Measurements from ENCODE around the gene ARMH1. TPM values are rescaled to one million over a fixed set of nuclear protein-coding genes. Genes with fewer than 3 reads are reported as not detected.
A peak's percentile ranks its signal among the peaks of the same experiment; 100 is the strongest.

ARMH1 gene
- total RNA-seq (2014; rRNA removed; shearing (Covaris generic)) = not detected in 2 replicates

DNA sequence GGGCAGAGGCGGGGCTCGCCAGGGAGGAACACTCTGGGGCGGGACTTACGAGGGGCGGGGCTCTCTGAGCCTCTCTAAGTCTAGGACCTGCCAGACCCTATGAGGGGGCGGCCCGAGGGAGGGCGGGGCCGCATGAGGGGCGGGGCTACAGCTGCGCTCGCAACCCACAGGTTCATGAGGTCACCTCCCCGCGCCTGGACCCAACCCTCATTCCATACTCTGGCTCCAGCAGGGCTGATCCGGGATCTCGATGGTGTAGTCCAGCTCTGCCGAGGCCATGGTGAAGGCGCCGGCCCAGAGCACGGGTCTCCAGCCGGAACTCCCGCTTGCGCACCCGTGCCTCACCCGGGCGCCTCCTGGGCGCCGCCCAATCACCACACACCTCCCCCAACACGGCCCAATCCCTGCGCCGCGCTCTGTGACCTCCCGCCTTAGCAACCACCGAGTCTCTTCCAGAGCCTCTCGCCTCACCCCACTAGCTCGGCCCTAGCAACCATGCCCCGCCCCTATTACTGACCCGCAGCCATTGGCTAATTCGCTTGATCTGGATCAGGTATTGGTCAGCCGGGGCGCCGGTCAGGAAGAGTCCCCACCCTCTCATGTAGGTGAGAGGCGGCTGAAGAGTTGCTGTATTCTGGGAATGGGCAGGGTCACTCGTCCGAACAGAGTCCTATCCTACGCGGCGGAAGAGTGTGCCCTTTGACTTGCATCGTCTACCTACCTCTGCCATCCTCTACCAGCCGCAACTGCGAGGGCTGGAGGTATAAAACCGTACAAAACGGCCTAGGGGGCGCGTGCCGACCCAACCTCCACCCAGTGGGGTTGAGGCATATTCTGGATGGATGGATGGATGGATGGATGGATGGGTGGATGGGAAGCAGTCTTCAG lies at the start of gene ARMH1, which contains the start of gene TMEM53:
ARMH1 (plus strand) TSS at position 602 of the 888 bp plus-strand sequence. CDS start 14,984 bp downstream, outside the sequence.
TMEM53 (minus strand) TSS at position 369 of the 888 bp plus-strand sequence; CDS start at position 279, 90 bp downstream.
- no peaks in the 10 kb centered on the region; the same call in 1 of the 2 replicates for H3K9me3 ChIP-seq (replicated peaks)
- H3K27me3 ChIP-seq = no peaks in the 10 kb centered on the region
- peak within 1 kb of the TSS; percentile 61 for H3K27ac ChIP-seq
- peak within 1 kb of the TSS; percentile 79 for H3K4me3 ChIP-seq
- peaks cover 32% of the 10 kb centered on the region for H3K4me1 ChIP-seq
- DNase-seq = peak; percentile 99
- no peaks in the 10 kb centered on the region for H3K36me3 ChIP-seq

DNA sequence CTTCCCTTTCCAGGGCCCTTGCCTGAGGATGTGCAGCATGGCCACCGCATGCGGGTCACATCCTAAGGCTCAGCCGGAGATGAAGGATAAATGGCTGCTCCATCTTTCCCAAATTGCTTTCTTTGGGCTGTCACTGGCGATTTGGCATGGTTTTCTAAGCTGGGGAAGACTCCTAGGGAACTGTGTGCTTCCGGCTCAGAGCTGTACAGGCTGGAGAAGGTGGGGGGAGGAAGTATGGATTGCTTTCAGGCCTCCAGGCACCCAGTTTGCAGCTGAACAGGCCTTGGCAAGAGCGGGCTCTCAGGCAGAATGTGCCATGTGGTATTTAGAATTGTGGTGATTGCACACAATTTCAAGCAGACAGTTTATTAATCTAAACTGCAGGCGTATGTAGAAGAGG lies 49.2 kb upstream of the ARMH1 start:
- no peaks in the 10 kb centered on the region for H3K9me3 ChIP-seq (replicated peaks)
- peaks cover 5% of the 10 kb centered on the region; the same call in 1 of the 2 replicates for H3K27me3 ChIP-seq
- H3K27ac ChIP-seq = no peak overlapping the region
- no peaks in the 10 kb centered on the region for H3K36me3 ChIP-seq
- DNase-seq = no peak
- H3K4me3 ChIP-seq = no peak overlapping the region
- peaks cover 3% of the 10 kb centered on the region for H3K4me1 ChIP-seq

DNA sequence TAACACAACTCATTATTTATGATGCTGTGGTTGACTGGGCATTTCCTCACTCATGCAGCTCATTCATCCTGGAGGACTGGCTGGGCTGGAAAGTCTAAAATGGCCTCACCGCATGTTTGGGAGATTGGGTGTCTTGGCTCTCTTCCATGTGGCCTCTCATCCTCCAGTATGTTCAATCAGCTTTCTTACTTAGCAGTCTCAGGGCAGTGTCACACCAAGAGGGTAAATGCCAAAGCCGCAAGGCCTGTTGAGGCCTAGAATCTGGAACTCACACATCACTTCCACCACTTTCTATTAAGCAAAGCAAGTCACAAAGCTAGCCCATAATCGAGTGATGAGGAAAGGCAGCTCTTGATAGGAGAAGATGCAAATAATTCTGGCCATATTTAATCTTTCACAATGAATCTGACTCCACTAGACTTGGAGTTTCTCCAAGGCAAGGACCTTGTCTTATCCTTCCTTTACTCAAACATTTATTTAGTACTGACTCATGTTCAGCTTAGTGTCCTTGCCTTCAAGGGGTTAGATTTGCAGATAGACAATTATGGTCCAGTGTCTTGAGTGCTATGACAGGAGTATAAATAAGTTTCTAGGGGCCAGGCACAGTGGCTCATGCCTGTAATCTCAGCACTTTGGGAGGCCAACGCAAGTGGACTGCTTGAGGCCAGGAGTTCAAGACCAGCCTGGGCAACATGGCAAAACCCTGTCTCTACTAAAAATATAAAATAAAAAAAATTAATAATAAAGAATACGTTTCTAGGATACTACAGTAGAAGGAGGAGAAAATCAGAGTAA lies 45.4 kb upstream of the ARMH1 start:
- Histone ChIP-seq H3K36me3 (peaks cover 9% of the 10 kb centered on the region), H3K27me3 (no peaks in the 10 kb centered on the region), H3K4me3 (no peak overlapping the region), H3K27ac (no peak overlapping the region), H3K9me3 (replicated peaks) (no peaks in the 10 kb centered on the region), H3K4me1 (peaks cover 12% of the 10 kb centered on the region)
- no peak for DNase-seq

GRCh38 chr1:44630116-44630515 lies 44.4 kb upstream of the ARMH1 start:
- no peak for DNase-seq
- Histone ChIP-seq H3K4me1 (peaks cover 12% of the 10 kb centered on the region), H3K27me3 (no peaks in the 10 kb centered on the region), H3K36me3 (peaks cover 13% of the 10 kb centered on the region), H3K27ac (no peak overlapping the region; the same call in 1 of the 2 replicates), H3K4me3 (no peak overlapping the region), H3K9me3 (replicated peaks) (no peaks in the 10 kb centered on the region)

DNA sequence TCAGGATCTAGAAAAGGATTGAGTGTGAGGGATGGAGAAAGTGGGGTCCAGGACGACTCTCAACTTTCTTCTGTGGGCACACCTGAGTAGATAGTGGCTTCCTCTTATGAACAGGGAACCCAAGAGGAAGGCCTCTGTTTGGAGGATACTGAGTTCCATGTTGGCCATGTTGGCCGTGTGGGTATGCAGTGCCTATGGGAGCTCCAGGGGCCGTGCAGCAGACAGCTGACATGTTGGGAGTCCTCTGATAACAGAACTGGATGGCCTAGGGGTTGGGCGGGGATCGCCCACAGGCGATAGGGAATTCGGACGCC lies 43.2 kb upstream of the ARMH1 start:
- no peak for DNase-seq
- Histone ChIP-seq H3K36me3 (peaks cover 19% of the 10 kb centered on the region), H3K4me1 (peaks cover 12% of the 10 kb centered on the region), H3K9me3 (replicated peaks) (no peaks in the 10 kb centered on the region), H3K27ac (peak overlapping the region; percentile 82), H3K27me3 (no peaks in the 10 kb centered on the region), H3K4me3 (peak overlapping the region; percentile 75)

DNA sequence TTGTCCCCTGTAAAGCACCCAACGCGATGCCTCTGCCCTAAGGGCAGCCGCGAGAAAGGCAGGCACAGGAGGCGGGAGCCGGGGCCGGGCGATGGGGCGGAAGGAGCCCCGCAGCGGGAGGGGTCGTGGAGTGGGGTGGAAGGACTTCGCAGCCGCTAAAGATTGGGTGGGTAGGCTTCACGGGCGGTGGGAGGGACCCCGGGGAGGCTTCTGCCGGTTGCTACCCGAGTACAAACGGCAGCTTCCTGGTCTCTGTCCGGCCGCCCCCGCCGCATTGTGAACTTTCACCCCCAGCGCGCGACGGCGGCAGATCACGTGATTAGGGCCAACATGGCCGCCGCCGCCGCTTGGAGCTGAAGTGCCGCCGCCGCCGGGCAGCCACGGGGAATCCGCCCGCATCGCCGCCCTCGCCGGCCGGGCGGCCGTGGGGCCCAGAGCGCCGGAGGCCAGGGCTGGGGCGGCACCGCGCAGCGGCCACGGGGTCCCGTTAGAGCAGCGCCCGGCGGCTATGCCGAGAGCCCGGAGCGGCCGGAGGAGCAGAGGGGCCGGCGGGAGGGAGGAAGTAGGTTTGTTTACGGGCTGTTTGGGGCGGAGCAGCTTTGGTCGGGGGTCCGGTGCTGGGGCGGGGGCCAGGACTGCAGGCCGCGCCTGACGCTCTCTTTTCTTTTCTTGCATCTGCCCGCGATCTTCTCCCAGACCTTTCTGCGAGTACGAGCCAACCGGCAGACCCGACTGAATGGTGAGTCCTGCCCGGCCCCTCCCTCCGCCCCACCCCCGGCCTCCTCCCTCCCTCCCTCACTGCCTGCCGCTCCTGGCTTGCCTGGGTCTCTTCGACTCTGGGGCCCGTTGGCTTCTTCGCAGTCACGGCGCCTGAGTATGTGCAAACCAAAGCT lies 42.6 kb upstream of the ARMH1 start:
- peak overlapping the region; percentile 82 for H3K27ac ChIP-seq
- peaks cover 26% of the 10 kb centered on the region for H3K36me3 ChIP-seq
- H3K27me3 ChIP-seq = no peaks in the 10 kb centered on the region
- H3K4me3 ChIP-seq = peak overlapping the region; percentile 75
- DNase-seq = peak; percentile 94 to 95
- peaks cover 16% of the 10 kb centered on the region for H3K4me1 ChIP-seq
- no peaks in the 10 kb centered on the region for H3K9me3 ChIP-seq (replicated peaks)

- H3K4me1 ChIP-seq = peaks cover 17% of the 10 kb centered on the region
- no peak for DNase-seq
- H3K4me3 ChIP-seq = peak overlapping the region; percentile 75
- peaks cover 32% of the 10 kb centered on the region for H3K36me3 ChIP-seq
- H3K9me3 ChIP-seq (replicated peaks) = no peaks in the 10 kb centered on the region
- H3K27me3 ChIP-seq = no peaks in the 10 kb centered on the region
- peak overlapping the region; percentile 82 for H3K27ac ChIP-seq
These were observed 41.9 kb upstream of the ARMH1 start for GRCh38 chr1:44632598-44632997.

DNA sequence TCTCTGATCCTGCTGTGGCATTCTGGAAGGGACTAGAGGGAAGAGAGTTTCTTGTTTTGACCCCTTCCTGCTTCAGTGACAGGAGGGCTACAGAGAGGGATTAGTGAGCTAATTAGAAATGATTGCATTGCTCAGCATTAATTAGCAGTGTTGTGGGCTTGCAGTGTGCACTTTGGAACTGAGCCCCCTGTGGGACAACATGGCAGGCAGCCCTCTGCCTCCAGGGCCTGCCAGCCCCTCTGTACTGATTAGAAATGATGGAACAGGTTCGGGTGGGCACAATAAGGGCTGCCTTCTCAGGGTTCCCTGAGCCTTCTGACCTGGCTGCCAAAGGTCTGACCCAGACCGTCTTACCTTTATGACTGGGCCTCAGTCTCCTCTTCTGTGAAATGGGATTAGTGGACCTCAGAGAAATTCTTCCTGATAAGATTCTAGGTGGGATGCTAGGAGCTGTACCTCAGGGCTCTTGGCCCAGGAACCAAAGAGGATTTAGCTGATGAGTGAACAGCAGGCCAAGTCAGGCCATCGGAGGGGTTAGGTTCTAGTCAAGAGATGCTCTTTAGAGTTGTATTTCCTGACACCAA lies 39.8 kb upstream of the ARMH1 start:
- H3K4me1 ChIP-seq = peaks cover 17% of the 10 kb centered on the region
- no peaks in the 10 kb centered on the region for H3K27me3 ChIP-seq
- no peak overlapping the region for H3K27ac ChIP-seq
- DNase-seq = no peak
- H3K4me3 ChIP-seq = no peak overlapping the region
- H3K9me3 ChIP-seq (replicated peaks) = no peaks in the 10 kb centered on the region
- peaks cover 48% of the 10 kb centered on the region for H3K36me3 ChIP-seq

DNA sequence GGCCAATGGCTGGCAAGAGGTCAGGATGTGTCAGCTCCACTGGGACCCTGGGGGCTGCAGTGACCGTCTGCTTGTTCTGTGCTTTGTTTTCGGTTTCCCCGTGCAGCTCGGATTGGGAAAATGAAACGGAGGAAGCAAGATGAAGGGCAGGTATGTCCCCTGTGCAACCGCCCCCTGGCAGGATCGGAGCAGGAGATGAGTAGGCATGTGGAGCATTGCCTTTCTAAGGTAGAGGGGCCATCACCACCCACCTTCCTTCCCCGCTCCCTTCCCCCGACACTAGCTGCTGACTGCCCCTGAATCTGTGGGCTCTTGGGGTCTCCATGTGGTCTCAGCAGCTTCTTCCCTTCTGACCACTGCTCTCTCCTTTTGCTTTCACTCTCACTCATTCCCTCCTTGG lies 39.1 kb upstream of the ARMH1 start:
- Histone ChIP-seq H3K4me3 (no peak overlapping the region), H3K27me3 (no peaks in the 10 kb centered on the region), H3K27ac (no peak overlapping the region), H3K36me3 (peaks cover 53% of the 10 kb centered on the region), H3K4me1 (peaks cover 13% of the 10 kb centered on the region), H3K9me3 (replicated peaks) (no peaks in the 10 kb centered on the region)
- no peak for DNase-seq

DNA sequence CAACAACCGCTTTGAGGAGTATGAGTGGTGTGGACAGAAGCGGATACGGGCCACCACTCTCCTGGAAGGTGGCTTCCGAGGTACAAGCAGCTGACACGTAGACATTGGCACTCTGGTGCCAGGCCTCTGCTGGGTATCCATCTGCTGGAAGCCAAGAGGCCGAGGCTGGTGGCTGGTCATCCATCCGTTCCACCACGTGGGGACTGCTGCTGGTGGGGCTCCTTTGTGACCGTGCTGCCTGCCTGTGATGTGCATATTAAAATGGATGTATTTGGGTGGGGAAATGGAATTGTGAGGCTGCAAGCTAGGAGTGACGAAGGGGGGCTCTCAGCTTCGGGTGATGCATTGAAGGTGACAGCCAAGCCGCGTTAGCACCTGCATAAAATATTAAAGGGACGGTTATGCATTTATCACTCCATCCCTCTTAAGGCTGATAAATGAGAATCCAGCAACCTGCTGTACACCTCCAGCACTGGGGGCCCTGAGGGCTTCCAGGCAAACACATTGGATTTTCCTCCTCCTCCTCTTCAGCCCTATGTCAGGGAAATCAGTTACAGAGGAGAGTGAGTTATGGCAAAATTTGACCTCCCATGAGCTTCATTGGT lies 38.3 kb upstream of the ARMH1 start:
- H3K4me3 ChIP-seq = no peak overlapping the region
- no peaks in the 10 kb centered on the region for H3K27me3 ChIP-seq
- no peak for DNase-seq
- H3K36me3 ChIP-seq = peaks cover 60% of the 10 kb centered on the region
- H3K9me3 ChIP-seq (replicated peaks) = no peaks in the 10 kb centered on the region
- H3K27ac ChIP-seq = no peak overlapping the region
- peaks cover 7% of the 10 kb centered on the region; the same call in 1 of the 2 replicates for H3K4me1 ChIP-seq

DNA sequence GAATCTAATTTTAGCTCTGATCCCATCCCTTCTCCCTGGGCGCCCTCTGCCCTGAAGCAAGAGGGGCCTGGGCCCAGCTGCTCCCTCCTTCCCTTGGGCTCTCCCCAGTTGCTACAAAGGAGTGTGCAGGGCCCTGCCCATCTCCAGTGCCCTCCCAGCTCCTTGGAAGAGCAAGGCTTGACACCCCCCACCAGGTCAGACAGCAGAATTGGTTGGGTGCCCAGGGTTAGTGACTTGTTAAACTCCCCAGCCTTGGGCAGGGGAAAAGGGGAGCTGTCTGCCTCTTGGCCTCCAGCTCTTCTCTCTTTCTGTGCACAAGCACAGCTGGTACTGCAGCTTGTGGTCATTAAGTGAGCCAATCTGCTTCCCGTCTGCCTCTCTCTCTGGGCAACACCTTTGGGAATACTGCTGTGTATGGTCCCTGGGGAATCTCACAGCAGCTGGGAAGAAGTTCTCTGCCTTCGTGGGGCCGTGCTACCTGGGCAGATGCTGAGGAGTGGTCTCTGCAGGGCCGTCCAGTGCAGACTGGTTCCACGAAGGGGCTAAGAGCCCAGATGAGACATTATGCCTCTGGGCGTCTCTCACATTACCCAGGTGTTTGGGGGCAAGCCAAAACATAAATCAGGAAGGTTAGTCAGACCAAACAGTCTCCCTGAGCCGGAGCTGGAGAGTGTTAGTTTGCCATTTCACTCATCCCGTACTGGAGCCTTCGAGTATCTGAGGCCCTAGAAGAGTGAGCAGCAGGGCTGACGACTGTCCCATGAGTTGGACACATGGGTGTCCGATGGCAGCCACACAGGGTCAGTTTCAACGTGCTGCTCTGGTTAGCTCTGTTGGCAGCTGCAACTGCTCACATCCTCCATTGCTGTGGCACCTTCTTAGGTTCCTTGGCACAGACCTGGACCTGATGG lies 37.6 kb upstream of the ARMH1 start:
- H3K9me3 ChIP-seq (replicated peaks) = no peaks in the 10 kb centered on the region
- no peaks in the 10 kb centered on the region for H3K27me3 ChIP-seq
- peaks cover 14% of the 10 kb centered on the region for H3K4me1 ChIP-seq
- H3K4me3 ChIP-seq = no peak overlapping the region
- H3K36me3 ChIP-seq = peaks cover 60% of the 10 kb centered on the region
- H3K27ac ChIP-seq = no peak overlapping the region
- DNase-seq = peak in 1 of 2 experiments; percentile 32

GRCh38 chr1:44637702-44638411 lies 36.7 kb upstream of the ARMH1 start:
- DNase-seq = no peak

More at GRCh38 chr1:44637702-44638411, 36.7 kb upstream of the ARMH1 start:
- H3K4me3 ChIP-seq = no peak overlapping the region
- no peaks in the 10 kb centered on the region for H3K9me3 ChIP-seq (replicated peaks)
- peaks cover 64% of the 10 kb centered on the region for H3K36me3 ChIP-seq
- no peak overlapping the region for H3K27ac ChIP-seq
- no peaks in the 10 kb centered on the region for H3K27me3 ChIP-seq
- H3K4me1 ChIP-seq = peaks cover 23% of the 10 kb centered on the region
